Stimulated activated CD8-positive, alpha-beta memory T cell treated with anti-CD3 and anti-CD28 coated beads, Interleukin-15, amount 100 ng/mL, for 1 hour (primary cell): Measurements from ENCODE around the gene GPATCH1.
"Not testable (repeated sequence)": the region's sequence is repeated elsewhere in the genome, so short reads cannot be mapped to it uniquely, and the experiment has no call there.

Experiments
- DNase-seq: peaks from one replicate; pipeline ENCODE4 v3.0.0-alpha.2; 2020; ENCODE audit warnings: low read depth

Gene GPATCH1

GRCh38 chr19:33159149-33159548 is 78.2 kb downstream of the GPATCH1 start:
- no peak for DNase-seq

GRCh38 chr19:33159893-33160292 is 78.9 kb downstream of the GPATCH1 start:
- DNase-seq: no peak

GRCh38 chr19:33161201-33161600 is 80.2 kb downstream of the GPATCH1 start:
- no peak for DNase-seq

GRCh38 chr19:33163481-33163880 is 82.5 kb downstream of the GPATCH1 start:
- no peak for DNase-seq

GRCh38 chr19:33166037-33166436 is 85.1 kb downstream of the GPATCH1 start:
- not testable (repeated sequence) for DNase-seq

- DNase-seq: no peak
Measured at GRCh38 chr19:33167438-33167837, 86.5 kb downstream of the GPATCH1 start.

GRCh38 chr19:33168528-33168927 is 87.5 kb downstream of the GPATCH1 start:
- DNase-seq: no peak

GRCh38 chr19:33171222-33171795 is 90.3 kb downstream of the GPATCH1 start:
- no peak for DNase-seq

DNA sequence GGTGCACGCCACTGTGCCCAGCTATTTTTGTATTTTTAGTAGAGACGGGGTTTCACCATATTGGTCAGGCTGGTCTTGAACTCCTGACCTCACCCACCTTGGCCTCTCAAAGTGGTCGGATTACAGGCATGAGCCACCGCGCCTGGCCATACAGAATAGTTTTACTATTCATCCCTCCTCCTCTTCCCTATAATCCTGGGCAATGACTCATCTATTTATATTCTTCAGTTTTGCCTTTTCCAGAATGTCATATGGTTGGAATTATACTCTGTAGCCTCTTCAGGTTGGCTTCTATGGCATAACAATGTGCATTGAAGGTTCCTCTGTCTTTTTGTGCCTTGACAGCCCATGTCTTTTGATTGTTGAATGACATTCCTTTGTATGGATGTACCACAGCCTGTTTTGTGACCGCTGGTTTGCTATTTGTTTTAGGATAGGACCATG is 91.0 kb downstream of the GPATCH1 start:
- DNase-seq: no peak

GRCh38 chr19:33174186-33174585 is 93.2 kb downstream of the GPATCH1 start:
- no peak for DNase-seq

GRCh38 chr19:33175156-33175782 is 94.3 kb downstream of the GPATCH1 start:
- DNase-seq: no peak

DNA sequence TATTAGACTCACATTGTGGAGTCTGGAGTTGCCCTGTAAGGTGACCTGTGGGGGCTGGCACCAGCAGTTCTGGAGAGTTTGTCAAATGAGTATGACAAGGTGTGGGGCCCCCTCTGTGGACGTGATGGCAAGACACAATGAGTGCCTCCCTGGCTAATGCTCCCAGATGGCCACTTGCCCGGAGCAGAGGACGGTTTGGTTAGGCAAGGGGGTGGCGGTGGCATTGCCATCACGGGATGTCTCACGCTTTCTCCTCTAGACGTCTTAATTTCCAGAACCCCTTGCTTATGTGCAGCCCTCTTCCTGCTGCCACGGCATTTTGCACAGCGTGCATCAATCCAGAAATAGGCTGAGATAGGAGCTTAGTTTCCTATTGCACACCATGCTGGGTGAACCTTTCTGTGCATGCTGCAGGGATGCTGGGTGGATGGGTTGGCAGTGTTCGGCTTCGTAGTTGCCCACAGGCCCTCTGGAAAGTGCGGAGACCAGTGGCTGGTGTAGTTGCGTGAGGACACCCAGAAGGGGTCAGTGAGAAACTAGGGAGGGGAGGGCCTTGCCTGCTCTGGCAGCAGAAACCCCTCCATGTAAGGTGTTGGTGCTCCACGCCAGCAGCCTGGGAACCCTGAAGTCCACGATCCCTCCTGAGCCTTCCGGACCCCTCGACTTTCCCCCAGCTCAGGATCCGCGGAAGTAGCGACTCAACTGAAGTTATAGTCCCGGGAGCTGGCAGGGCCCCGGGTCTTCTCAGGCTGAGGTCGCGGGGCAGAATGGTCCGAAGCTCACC is 95.1 kb downstream of the GPATCH1 start:
- no peak for DNase-seq

DNA sequence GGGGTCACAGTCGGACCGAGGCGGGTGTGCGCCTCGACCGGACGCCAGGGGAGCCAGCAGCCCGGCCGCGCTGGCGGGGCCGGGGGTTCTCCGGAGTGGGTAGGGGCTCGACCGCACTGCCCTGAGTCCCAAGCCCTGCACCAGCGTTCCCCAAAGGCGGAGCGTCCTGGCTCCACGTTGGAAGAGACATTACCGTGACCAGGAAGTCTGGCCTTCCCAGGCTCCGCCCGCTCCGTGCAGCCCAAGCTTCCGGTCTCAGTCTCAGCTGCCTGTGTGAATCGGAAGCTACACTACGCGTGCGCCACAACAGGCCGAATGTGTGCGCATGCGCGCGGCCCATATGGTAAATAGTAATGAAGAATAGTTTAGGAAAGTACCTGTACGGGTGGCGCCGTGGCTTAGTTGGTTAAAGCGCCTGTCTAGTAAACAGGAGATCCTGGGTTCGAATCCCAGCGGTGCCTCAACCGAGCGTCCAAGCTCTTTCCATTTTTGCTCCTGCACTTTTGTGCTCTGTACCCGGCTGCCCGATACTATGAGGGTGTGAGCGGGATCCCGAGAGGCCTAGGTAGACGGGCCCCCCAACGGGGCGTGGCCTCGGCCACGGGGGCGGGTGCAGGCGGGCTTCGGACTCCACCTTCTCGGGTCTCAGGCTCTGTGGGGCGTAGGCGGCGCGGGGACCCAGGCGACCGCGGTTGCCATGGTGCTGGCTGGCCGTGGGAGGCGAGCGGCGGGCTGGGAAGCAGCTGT is 95.9 kb downstream of the GPATCH1 start:
- peak; percentile 87 for DNase-seq

- peak; percentile 61 for DNase-seq
Measured at GRCh38 chr19:33177417-33177979, 96.5 kb downstream of the GPATCH1 start.
